Cardiac muscle cell (in vitro differentiated cells and primary cell): ENCODE measurements around the gene IL17RC. TPM values are rescaled to one million over a fixed set of nuclear protein-coding genes. Genes with fewer than 3 reads are reported as not detected.

Experiments used
- DNase-seq, 2 donors: peaks; one replicate each; pipeline versions ENCODE4 v3.0.0 to v3.0.0-alpha.2; 2010 to 2017; ENCODE audit warnings: low read depth in 1 of 2, low spot score in 1 of 2
- H3K27ac ChIP-seq: fragments of 200-600 bp; sonication (generic); 2 replicates; pipeline ENCODE4 v1.5.1; 2016
- H3K27me3 ChIP-seq: fragments of 200-600 bp; sonication (generic); 2 replicates; pipeline ENCODE4 v1.6.0; 2016; ENCODE audit warnings: control low read depth
- H3K36me3 ChIP-seq: fragments of 200-600 bp; sonication (generic); 2 replicates; pipeline ENCODE4 v1.5.1; 2016; ENCODE audit warnings: control low read depth
- H3K4me1 ChIP-seq: fragments of 200-600 bp; sonication (generic); 2 replicates; pipeline ENCODE4 v1.8.1; 2017; ENCODE audit warnings: low read depth, mild to moderate bottlenecking, mixed run types
- H3K4me3 ChIP-seq: fragments of 200-600 bp; sonication (generic); 2 replicates; pipeline ENCODE4 v1.5.1; 2016; ENCODE audit warnings: mild to moderate bottlenecking
- H3K9me3 ChIP-seq: fragments of 200-600 bp; sonication (generic); 2 replicates; pipeline ENCODE4 v1.5.1; 2017; ENCODE audit warnings: low read depth, mild to moderate bottlenecking, control low read depth
- CTCF ChIP-seq: IDR thresholded peaks from 2 replicates; pipeline ENCODE4 v1.5.1; 2012; ENCODE audit warnings: low read depth, mild to moderate bottlenecking, low read length
- polyA plus RNA-seq: library from polyadenylated mRNA; unstranded; fragments of >200 nt; fragmentation: Nextera tagmentation; extraction: Ambion mirVana; gene quantifications from 2 replicates; pipeline ENCODE4 v1.2.1, GENCODE V29; 2016
- total RNA-seq: library from RNA; depleted of rRNA; stranded (reverse); fragments of >200 nt; gene quantifications from 2 replicates; pipeline ENCODE4 v1.2.3, GENCODE V29; 2016

IL17RC gene
- total and polyA plus RNA-seq, 2 experiments from 2014 or later, result 49.2 to 59.8 TPM

DNA sequence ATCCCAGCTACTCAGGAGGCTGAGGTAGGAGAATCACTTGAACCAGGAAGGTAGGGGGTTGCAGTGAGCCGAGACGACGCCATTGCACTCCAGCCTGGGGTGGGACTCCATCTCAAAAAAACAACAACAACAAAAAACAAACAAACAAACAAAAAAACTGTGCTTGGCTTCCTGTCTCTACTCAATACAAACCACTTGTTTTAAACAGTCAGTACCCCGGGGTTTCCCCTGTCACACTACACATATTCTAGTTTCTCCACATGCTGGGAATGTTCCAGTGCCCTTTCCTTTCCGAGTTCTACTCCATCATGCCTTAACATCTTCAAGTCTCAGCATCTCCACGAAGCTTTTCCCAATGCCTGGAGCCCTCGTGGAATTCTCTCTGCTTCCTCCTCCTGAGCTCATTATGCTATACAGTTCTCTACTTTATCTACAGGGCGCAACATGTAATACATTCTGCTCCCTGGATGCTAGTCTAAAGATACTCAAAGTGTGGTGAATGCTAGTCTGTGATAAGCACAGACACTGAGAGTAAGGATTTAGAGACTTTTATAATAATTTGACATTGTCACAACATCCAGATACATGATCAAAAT is 61.9 kb downstream of the IL17RC start:
- Histone ChIP-seq H3K27ac (no peak overlapping the region), H3K27me3 (no peaks in the 10 kb centered on the region), H3K4me3 (no peak overlapping the region), H3K36me3 (peaks cover 2% of the 10 kb centered on the region), H3K4me1 (no peaks in the 10 kb centered on the region), H3K9me3 (no peaks in the 10 kb centered on the region)
- no peak for DNase-seq
- TF ChIP-seq CTCF, result no peak

DNA sequence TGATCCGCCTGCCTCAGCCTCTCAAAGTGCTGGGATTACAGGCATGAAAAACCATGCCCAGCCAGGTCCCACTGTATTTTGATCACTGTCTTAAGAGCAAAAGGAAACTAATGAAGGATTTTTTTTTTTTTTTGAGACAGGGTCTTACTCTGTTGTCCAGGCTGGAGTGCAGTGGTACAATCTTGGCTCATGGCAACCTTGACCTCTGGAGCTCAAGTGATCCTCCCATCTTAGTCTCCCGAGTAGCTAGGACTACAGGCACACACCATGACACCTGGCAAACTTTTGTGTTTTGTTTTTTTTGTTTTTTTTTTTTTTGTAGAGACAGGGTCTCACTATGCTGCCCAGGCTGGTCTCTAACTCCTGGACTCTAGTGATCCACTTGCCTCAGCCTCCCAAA is 63.4 kb downstream of the IL17RC start:
- H3K36me3 ChIP-seq, result peaks cover 5% of the 10 kb centered on the region
- peaks cover 1% of the 10 kb centered on the region for H3K4me1 ChIP-seq
- TF ChIP-seq CTCF, result no peak

More for the DNA sequence above, 63.4 kb downstream of the IL17RC start:
- no peak overlapping the region for H3K4me3 ChIP-seq
- H3K27me3 ChIP-seq, result no peaks in the 10 kb centered on the region
- no peak overlapping the region for H3K27ac ChIP-seq
- no peaks in the 10 kb centered on the region for H3K9me3 ChIP-seq
- no peak for DNase-seq

Other genes with a start within 250 kb of the IL17RC start
- not detected in 2 replicates for gene CPNE9, start 213.3 kb upstream of the IL17RC start, total RNA-seq
- 0.06 TPM in 1 of 2 replicates, not detected in the other for gene CPNE9, start 213.3 kb upstream of the IL17RC start, polyA plus RNA-seq
- 15.7 and 17.3 TPM in 2 replicates for gene BRPF1, start 185.4 kb upstream of the IL17RC start, total RNA-seq
- 11.1 and 11.4 TPM in 2 replicates for gene BRPF1, start 185.4 kb upstream of the IL17RC start, polyA plus RNA-seq
- gene OGG1, start 167.1 kb upstream of the IL17RC start, total RNA-seq, result 30.7 and 32.1 TPM in 2 replicates
- gene OGG1, start 167.1 kb upstream of the IL17RC start, polyA plus RNA-seq, result 34.5 and 45.9 TPM in 2 replicates
- gene CAMK1, start 147.2 kb upstream of the IL17RC start, total RNA-seq, result 23.7 and 24.6 TPM in 2 replicates
- gene CAMK1, start 147.2 kb upstream of the IL17RC start, polyA plus RNA-seq, result 20.4 and 29.1 TPM in 2 replicates
- gene TADA3, start 124.6 kb upstream of the IL17RC start, total RNA-seq, result 137 and 141 TPM in 2 replicates
- gene TADA3, start 124.6 kb upstream of the IL17RC start, polyA plus RNA-seq, result 91.3 and 97.2 TPM in 2 replicates
- gene ARPC4, start 124.0 kb upstream of the IL17RC start, total RNA-seq, result 114 and 136 TPM in 2 replicates
- gene ARPC4, start 124.0 kb upstream of the IL17RC start, polyA plus RNA-seq, result 111 and 138 TPM in 2 replicates
- 20.1 and 59.6 TPM in 2 replicates for gene TTLL3, start 106.8 kb upstream of the IL17RC start, total RNA-seq
- 29.4 and 38.8 TPM in 2 replicates for gene TTLL3, start 106.8 kb upstream of the IL17RC start, polyA plus RNA-seq
- 56.9 and 78.1 TPM in 2 replicates for gene RPUSD3, start 73.1 kb upstream of the IL17RC start, total RNA-seq
- 122 and 124 TPM in 2 replicates for gene RPUSD3, start 73.1 kb upstream of the IL17RC start, polyA plus RNA-seq
- not detected in 2 replicates for gene CIDEC, start 36.8 kb upstream of the IL17RC start, total RNA-seq
- 0.37 TPM in 1 of 2 replicates, not detected in the other for gene CIDEC, start 36.8 kb upstream of the IL17RC start, polyA plus RNA-seq
- gene JAGN1, start 26.5 kb upstream of the IL17RC start, total RNA-seq, result 42.0 and 58.0 TPM in 2 replicates
- gene JAGN1, start 26.5 kb upstream of the IL17RC start, polyA plus RNA-seq, result 50.6 TPM in 2 replicates
- gene IL17RE, start 14.2 kb upstream of the IL17RC start, total RNA-seq, result 1.3 and 3.7 TPM in 2 replicates
- gene IL17RE, start 14.2 kb upstream of the IL17RC start, polyA plus RNA-seq, result 0.89 and 1.2 TPM in 2 replicates
- gene CRELD1, start 16.7 kb downstream of the IL17RC start, total RNA-seq, result 151 and 178 TPM in 2 replicates
- gene CRELD1, start 16.7 kb downstream of the IL17RC start, polyA plus RNA-seq, result 179 and 225 TPM in 2 replicates
- 9.8 and 11.0 TPM in 2 replicates for gene PRRT3, start 35.3 kb downstream of the IL17RC start, total RNA-seq
- 13.6 TPM in 2 replicates for gene PRRT3, start 35.3 kb downstream of the IL17RC start, polyA plus RNA-seq
- gene EMC3, start 69.7 kb downstream of the IL17RC start, total RNA-seq, result 40.3 and 40.8 TPM in 2 replicates
- gene EMC3, start 69.7 kb downstream of the IL17RC start, polyA plus RNA-seq, result 98.5 and 102 TPM in 2 replicates
- gene FANCD2, start 109.3 kb downstream of the IL17RC start, total RNA-seq, result 14.8 and 84.3 TPM in 2 replicates
- gene FANCD2, start 109.3 kb downstream of the IL17RC start, polyA plus RNA-seq, result 10.9 and 23.5 TPM in 2 replicates
- not detected in 2 replicates for gene FANCD2OS, start 191.2 kb downstream of the IL17RC start, total RNA-seq
- not detected in 2 replicates for gene FANCD2OS, start 191.2 kb downstream of the IL17RC start, polyA plus RNA-seq
- gene BRK1, start 198.6 kb downstream of the IL17RC start, total RNA-seq, result 83.0 and 138 TPM in 2 replicates
- gene BRK1, start 198.6 kb downstream of the IL17RC start, polyA plus RNA-seq, result 214 and 278 TPM in 2 replicates
- 28.2 and 51.4 TPM in 2 replicates for gene VHL, start 224.7 kb downstream of the IL17RC start, total RNA-seq
- 20.9 and 33.2 TPM in 2 replicates for gene VHL, start 224.7 kb downstream of the IL17RC start, polyA plus RNA-seq
- gene IRAK2, start 247.8 kb downstream of the IL17RC start, total RNA-seq, result 1.1 and 2.1 TPM in 2 replicates
- gene IRAK2, start 247.8 kb downstream of the IL17RC start, polyA plus RNA-seq, result 1.1 TPM in 2 replicates